Measurements from ENCODE around the gene FAM163B. TPM values are rescaled to one million over a fixed set of nuclear protein-coding genes. Genes with fewer than 3 reads are reported as not detected.

The FAM163B gene
- total RNA-seq, 1 experiment from 2014 or later, result not detected

DNA sequence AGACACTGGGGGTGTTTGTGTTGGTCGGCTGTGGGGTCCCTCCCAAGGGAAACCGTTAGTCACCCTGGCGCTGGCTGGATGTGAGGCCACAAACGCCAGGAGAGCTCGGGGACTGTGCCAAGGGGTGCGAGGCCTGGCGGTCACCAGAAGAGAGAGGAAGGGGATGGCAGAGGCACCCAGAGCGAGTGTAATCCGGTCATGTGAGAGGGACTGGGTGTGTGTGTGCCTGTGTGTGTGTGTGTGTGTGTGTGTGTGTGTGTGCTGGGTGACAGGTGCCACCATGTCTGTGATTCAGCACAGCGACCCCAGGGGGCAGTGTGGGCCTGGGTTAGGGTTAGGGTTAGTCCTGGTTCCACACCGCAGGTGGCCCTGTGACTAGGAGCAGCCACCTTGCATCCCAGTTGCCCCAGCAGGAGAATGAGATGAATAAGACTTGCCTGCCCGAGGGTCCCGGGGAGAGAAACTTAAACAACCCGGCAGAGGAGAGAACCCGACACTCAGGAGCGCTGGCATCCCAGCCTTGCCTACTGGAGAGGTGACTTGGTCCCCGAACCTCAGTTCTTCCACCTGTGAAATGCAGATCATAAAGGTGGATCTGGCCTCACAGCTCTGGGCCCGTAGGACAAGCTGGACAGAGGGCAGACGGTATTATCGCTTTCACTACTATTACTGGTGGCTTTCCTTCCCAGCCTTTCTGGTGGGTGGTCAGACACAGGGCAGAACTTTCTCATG is 76.1 kb downstream of the FAM163B start:
- H3K4me1 ChIP-seq, result peaks cover 5% of the 10 kb centered on the region; the same call in 1 of the 2 replicates
- no peak overlapping the region for H3K27ac Mint-ChIP-seq (ENCODE audit: unreplicated experiment)
- no peak overlapping the region for H3K4me3 Mint-ChIP-seq (ENCODE audit: unreplicated experiment)
- H3K36me3 Mint-ChIP-seq (ENCODE audit: insufficient read depth, unreplicated experiment), result no peaks in the 10 kb centered on the region
- TF ChIP-seq, protein P1, sequence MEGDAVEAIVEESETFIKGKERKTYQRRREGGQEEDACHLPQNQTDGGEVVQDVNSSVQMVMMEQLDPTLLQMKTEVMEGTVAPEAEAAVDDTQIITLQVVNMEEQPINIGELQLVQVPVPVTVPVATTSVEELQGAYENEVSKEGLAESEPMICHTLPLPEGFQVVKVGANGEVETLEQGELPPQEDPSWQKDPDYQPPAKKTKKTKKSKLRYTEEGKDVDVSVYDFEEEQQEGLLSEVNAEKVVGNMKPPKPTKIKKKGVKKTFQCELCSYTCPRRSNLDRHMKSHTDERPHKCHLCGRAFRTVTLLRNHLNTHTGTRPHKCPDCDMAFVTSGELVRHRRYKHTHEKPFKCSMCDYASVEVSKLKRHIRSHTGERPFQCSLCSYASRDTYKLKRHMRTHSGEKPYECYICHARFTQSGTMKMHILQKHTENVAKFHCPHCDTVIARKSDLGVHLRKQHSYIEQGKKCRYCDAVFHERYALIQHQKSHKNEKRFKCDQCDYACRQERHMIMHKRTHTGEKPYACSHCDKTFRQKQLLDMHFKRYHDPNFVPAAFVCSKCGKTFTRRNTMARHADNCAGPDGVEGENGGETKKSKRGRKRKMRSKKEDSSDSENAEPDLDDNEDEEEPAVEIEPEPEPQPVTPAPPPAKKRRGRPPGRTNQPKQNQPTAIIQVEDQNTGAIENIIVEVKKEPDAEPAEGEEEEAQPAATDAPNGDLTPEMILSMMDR (IDR thresholded peaks at IDR 0.05; ENCODE audit: insufficient read depth in 1 of 2, low read depth in 1 of 2, low read length in 1 of 2, severe bottlenecking in 1 of 2, unreplicated experiment in 1 of 2), result peak; percentile 61 to 68
- no peaks in the 10 kb centered on the region for H3K9me3 Mint-ChIP-seq (ENCODE audit: unreplicated experiment)
- ChIA-PET POLR2A (no interaction called here), CTCF (no interaction called here)
- H3K27me3 Mint-ChIP-seq (ENCODE audit: insufficient read depth, unreplicated experiment), result no peaks in the 10 kb centered on the region
- H3K36me3 ChIP-seq (ENCODE audit: control insufficient read depth, insufficient read depth, low read length), result no peaks in the 10 kb centered on the region
- DNase-seq, result peak; percentile 86 to 89
- no peak overlapping the region for H3K4me3 ChIP-seq (ENCODE audit: low read depth, low read length)
- intact Hi-C loops (cut with micrococcal nuclease; ENCODE audit: unreplicated experiment), result loop anchor here (1.0 to 5.0 kb wide), 2 partner anchors 44 to 193 kb away; no protein-coding TSS in a partner anchor
- no peaks in the 10 kb centered on the region for H3K4me1 Mint-ChIP-seq (ENCODE audit: low read depth, unreplicated experiment)
- no peaks in the 10 kb centered on the region for H3K9me3 ChIP-seq
- no TSS peak for BruUV-seq (replicated peaks)
- no peaks in the 10 kb centered on the region for H3K27me3 ChIP-seq (replicated peaks; ENCODE audit: control insufficient read depth, insufficient read depth, low read length)

DNA sequence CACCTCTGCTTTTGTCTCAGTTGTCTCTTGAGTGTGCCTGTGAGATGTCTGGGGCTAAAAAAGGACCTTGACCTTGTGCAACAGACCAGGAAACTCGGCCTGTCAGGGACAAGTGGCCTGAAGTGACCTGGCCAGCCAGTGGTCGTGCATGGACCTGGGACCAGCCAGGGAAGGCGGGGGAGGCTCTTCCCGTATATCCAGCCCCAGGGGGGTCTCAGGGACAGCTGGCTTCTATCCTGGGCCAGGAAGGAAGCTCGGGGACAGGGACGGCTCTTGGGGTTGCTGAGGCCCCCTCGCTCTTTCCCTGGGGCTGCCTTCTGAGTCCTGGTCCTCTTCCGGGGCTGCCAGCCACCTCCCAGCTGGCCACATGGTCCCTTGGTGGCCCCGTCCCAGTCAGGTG is 77.9 kb downstream of the FAM163B start:
- Histone ChIP-seq H3K9me3 (no peaks in the 10 kb centered on the region), H3K36me3 (ENCODE audit: control insufficient read depth, insufficient read depth, low read length) (no peaks in the 10 kb centered on the region), H3K4me3 (ENCODE audit: low read depth, low read length) (no peak overlapping the region), H3K27me3 (replicated peaks; ENCODE audit: control insufficient read depth, insufficient read depth, low read length) (no peaks in the 10 kb centered on the region), H3K4me1 (peaks cover 8% of the 10 kb centered on the region)
- H3K4me1 Mint-ChIP-seq (ENCODE audit: low read depth, unreplicated experiment), result peaks cover 5% of the 10 kb centered on the region
- no peaks in the 10 kb centered on the region for H3K36me3 Mint-ChIP-seq (ENCODE audit: insufficient read depth, unreplicated experiment)
- ChIA-PET CTCF (no interaction called here), POLR2A (no interaction called here)
- no TSS peak for BruUV-seq (replicated peaks)
- TF ChIP-seq, protein P1 (IDR thresholded peaks at IDR 0.05; ENCODE audit: insufficient read depth in 1 of 2, low read depth in 1 of 2, low read length in 1 of 2, severe bottlenecking in 1 of 2, unreplicated experiment in 1 of 2), result no peak
- no peaks in the 10 kb centered on the region for H3K27me3 Mint-ChIP-seq (ENCODE audit: insufficient read depth, unreplicated experiment)
- H3K27ac Mint-ChIP-seq (ENCODE audit: unreplicated experiment), result no peak overlapping the region
- intact Hi-C loops (cut with micrococcal nuclease; ENCODE audit: unreplicated experiment), result loop anchor here (5.0 kb wide), 1 partner anchor 46 kb away; no protein-coding TSS in a partner anchor
- no peak overlapping the region for H3K4me3 Mint-ChIP-seq (ENCODE audit: unreplicated experiment)
- no peaks in the 10 kb centered on the region for H3K9me3 Mint-ChIP-seq (ENCODE audit: unreplicated experiment)
- DNase-seq, result no peak

DNA sequence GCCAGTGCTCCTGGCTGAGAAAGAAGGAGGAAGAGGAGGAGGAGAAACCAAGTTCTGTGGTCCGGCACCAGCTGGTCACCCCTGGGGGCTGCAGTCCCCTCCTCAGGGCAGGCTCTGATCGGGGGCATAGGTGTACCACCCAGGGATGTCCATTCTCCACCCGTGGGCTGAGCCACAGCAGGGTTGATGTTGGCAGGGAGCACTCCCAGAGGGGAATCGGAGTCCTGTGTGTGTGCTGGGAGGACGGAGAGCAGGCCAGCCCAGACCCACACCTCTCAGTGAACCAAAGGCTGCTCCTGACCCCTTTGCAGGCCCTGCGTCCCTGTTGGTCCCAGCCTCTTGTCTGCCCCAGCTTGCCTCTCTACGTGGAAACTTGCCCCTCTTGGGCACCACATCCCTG is 79.3 kb downstream of the FAM163B start:
- Mint-ChIP-seq H3K4me3 (ENCODE audit: unreplicated experiment) (no peak overlapping the region), H3K27me3 (ENCODE audit: insufficient read depth, unreplicated experiment) (no peaks in the 10 kb centered on the region), H3K36me3 (ENCODE audit: insufficient read depth, unreplicated experiment) (no peaks in the 10 kb centered on the region), H3K4me1 (ENCODE audit: low read depth, unreplicated experiment) (peaks cover 6% of the 10 kb centered on the region), H3K27ac (ENCODE audit: unreplicated experiment) (no peak overlapping the region), H3K9me3 (ENCODE audit: unreplicated experiment) (no peaks in the 10 kb centered on the region)
- peaks cover 8% of the 10 kb centered on the region for H3K4me1 ChIP-seq
- no peaks in the 10 kb centered on the region for H3K27me3 ChIP-seq (replicated peaks; ENCODE audit: control insufficient read depth, insufficient read depth, low read length)
- CTCF ChIA-PET, result interaction anchor here (0.5 to 1.0 kb wide), 2 partner anchors 70 to 197 kb away, joined by 3 to 4 read pairs; no protein-coding TSS in a partner anchor
- no peaks in the 10 kb centered on the region for H3K36me3 ChIP-seq (ENCODE audit: control insufficient read depth, insufficient read depth, low read length)
- intact Hi-C loops (cut with micrococcal nuclease; ENCODE audit: unreplicated experiment), result loop anchor here (5.0 kb wide), 1 partner anchor 47 kb away; no protein-coding TSS in a partner anchor
- no peak for DNase-seq
- H3K9me3 ChIP-seq, result no peaks in the 10 kb centered on the region
- BruUV-seq (replicated peaks), result no TSS peak
- POLR2A ChIA-PET, result no interaction called here
- no peak overlapping the region for H3K4me3 ChIP-seq (ENCODE audit: low read depth, low read length)
- TF ChIP-seq, protein P1 (IDR thresholded peaks at IDR 0.05; ENCODE audit: insufficient read depth in 1 of 2, low read depth in 1 of 2, low read length in 1 of 2, severe bottlenecking in 1 of 2, unreplicated experiment in 1 of 2), result no peak
